GM23338 (cell line): ENCODE measurements around the gene PTPRR. TPM values are rescaled to one million over a fixed set of nuclear protein-coding genes. Genes with fewer than 3 reads are reported as not detected.

Experiments
- ATAC-seq: fragments of 200-7000 bp; cut with Tn5 transposase; 3 replicates; pipeline ENCODE4 v1.9.1; 2020
- DNase-seq: peaks from one replicate; pipeline ENCODE4 v3.0.0-alpha.2; 2015; ENCODE audit warnings: low spot score
- H2AFZ ChIP-seq: fragments of 200-600 bp; sonication (generic); 2 replicates; pipeline ENCODE4 v1.8.0; 2016; ENCODE audit warnings: antibody characterized with exemption, mild to moderate bottlenecking, moderate library complexity
- H3F3A ChIP-seq: fragments of 200-600 bp; sonication (generic); replicated peaks from 2 replicates; pipeline ENCODE4 v1.8.0; 2017; ENCODE audit warnings: antibody characterized with exemption, mixed run types, low read depth
- H3K27ac ChIP-seq: fragments of 200-600 bp; sonication (generic); 2 replicates; pipeline ENCODE4 v1.6.1; 2016; ENCODE audit warnings: low read depth
- H3K27me3 ChIP-seq: fragments of 200-600 bp; sonication (generic); 2 replicates; pipeline ENCODE4 v1.8.0; 2016; ENCODE audit warnings: mild to moderate bottlenecking, mixed run types, moderate library complexity; ENCODE audit not compliant: insufficient read depth
- H3K36me3 ChIP-seq: fragments of 200-600 bp; sonication (generic); 2 replicates; pipeline ENCODE4 v1.8.0; 2016; ENCODE audit warnings: mild to moderate bottlenecking; ENCODE audit not compliant: insufficient read depth
- H3K4me1 ChIP-seq: fragments of 200-600 bp; sonication (generic); 2 replicates; pipeline ENCODE4 v1.8.0; 2016; ENCODE audit warnings: mild to moderate bottlenecking, moderate library complexity; ENCODE audit not compliant: insufficient read depth
- H3K4me2 ChIP-seq: fragments of 200-600 bp; sonication (generic); 2 replicates; pipeline ENCODE4 v1.7.1; 2017; ENCODE audit warnings: mixed run types
- H3K4me3 ChIP-seq: fragments of 200-600 bp; sonication (generic); 2 replicates; pipeline ENCODE4 v1.6.1; 2016; ENCODE audit warnings: mixed run types
- H3K79me2 ChIP-seq: fragments of 200-600 bp; sonication (generic); replicated peaks from 2 replicates; pipeline ENCODE4 v1.8.0; 2017; ENCODE audit warnings: mild to moderate bottlenecking; ENCODE audit not compliant: insufficient read depth
- H3K9me2 ChIP-seq: fragments of 200-600 bp; sonication (generic); 2 replicates; pipeline ENCODE4 v1.8.0; 2017; ENCODE audit not compliant: insufficient read depth
- H4K20me1 ChIP-seq: fragments of 200-600 bp; sonication (generic); replicated peaks from 2 replicates; pipeline ENCODE4 v1.8.0; 2017; ENCODE audit warnings: mild to moderate bottlenecking; ENCODE audit not compliant: insufficient read depth
- H3K27ac Mint-ChIP-seq: 2 replicates; pipeline ENCODE4 v1.8.0; 2020; ENCODE audit warnings: inconsistent platforms, mild to moderate bottlenecking, moderate library complexity, mixed read lengths
- H3K27me3 Mint-ChIP-seq: 3 replicates; pipeline ENCODE4 v1.8.0; 2022; ENCODE audit warnings: low read depth, mild to moderate bottlenecking, moderate library complexity, mixed read lengths, inconsistent platforms; ENCODE audit not compliant: insufficient read depth, poor library complexity
- H3K36me3 Mint-ChIP-seq: 3 replicates; pipeline ENCODE4 v1.8.0; 2021; ENCODE audit warnings: low read depth, mild to moderate bottlenecking, inconsistent platforms, moderate library complexity, mixed read lengths
- H3K4me1 Mint-ChIP-seq: 3 replicates; pipeline ENCODE4 v1.8.0; 2020; ENCODE audit warnings: mild to moderate bottlenecking, inconsistent platforms, mixed read lengths
- H3K4me3 Mint-ChIP-seq: 3 replicates; pipeline ENCODE4 v1.8.0; 2021; ENCODE audit warnings: moderate library complexity, mild to moderate bottlenecking, inconsistent platforms, mixed read lengths
- H3K9me3 Mint-ChIP-seq: 3 replicates; pipeline ENCODE4 v1.8.0; 2020; ENCODE audit warnings: moderate library complexity, mild to moderate bottlenecking, inconsistent platforms, mixed read lengths
- CREB1 ChIP-seq: fragments of 250-450 bp; sonication (Bioruptor Pico); IDR thresholded peaks from 2 replicates; pipeline ENCODE4 v1.5.0; 2020; ENCODE audit warnings: low read depth, mild to moderate bottlenecking, moderate library complexity
- EZH2 ChIP-seq: fragments of 200-600 bp; sonication (generic); IDR thresholded peaks from one replicate; pipeline ENCODE4 v1.8.0; 2017; ENCODE audit warnings: antibody characterized with exemption, mild to moderate bottlenecking, low read depth; ENCODE audit not compliant: unreplicated experiment
- EZH2phosphoT487 ChIP-seq: fragments of 200-600 bp; sonication (generic); IDR thresholded peaks from one replicate; pipeline ENCODE4 v1.8.1; 2018; ENCODE audit warnings: antibody characterized with exemption; ENCODE audit not compliant: unreplicated experiment
- JUNB ChIP-seq: IDR thresholded peaks from one replicate; pipeline ENCODE4 v1.6.1; 2016; ENCODE audit warnings: antibody characterized with exemption; ENCODE audit not compliant: unreplicated experiment
- NANOG ChIP-seq: IDR thresholded peaks from 2 replicates; pipeline ENCODE4 v1.6.1; 2016; ENCODE audit warnings: antibody characterized with exemption, borderline replicate concordance
- POLR2AphosphoS5 ChIP-seq: IDR thresholded peaks from 2 replicates; pipeline ENCODE4 v1.6.1; 2016; ENCODE audit warnings: antibody characterized with exemption, low read depth
- STAT1 ChIP-seq: IDR thresholded peaks from one replicate; pipeline ENCODE4 v1.6.1; 2016; ENCODE audit warnings: antibody characterized with exemption; ENCODE audit not compliant: unreplicated experiment
- ZNF114 ChIP-seq: fragments of 250-450 bp; sonication (Bioruptor Pico); IDR thresholded peaks from 2 replicates; pipeline ENCODE4 v1.5.0; 2020; ENCODE audit warnings: mild to moderate bottlenecking, moderate library complexity
- ZNF331 ChIP-seq: fragments of 250-450 bp; sonication (Bioruptor Pico); IDR thresholded peaks from 2 replicates; pipeline ENCODE4 v1.5.0; 2020; ENCODE audit warnings: low read depth, mild to moderate bottlenecking, moderate library complexity
- polyA plus RNA-seq: library from polyadenylated mRNA; unstranded; fragments of >200 nt; fragmentation: Nextera tagmentation; extraction: Ambion mirVana; gene quantifications from 2 replicates; pipeline ENCODE4 v1.2.1, GENCODE V29; 2016
- total RNA-seq: library from RNA; depleted of rRNA; stranded (reverse); fragments of >200 nt; shearing (Covaris generic); gene quantifications from 2 replicates; pipeline ENCODE4 v1.2.3, GENCODE V29; 2014
- TF ChIP-seq, protein P1 (sequence below): IDR thresholded peaks from 2 replicates; pipeline ENCODE4 v1.6.1; 2016; ENCODE audit warnings: antibody characterized with exemption
- TF ChIP-seq, protein P2 (sequence below): fragments of 250-450 bp; sonication (Bioruptor Pico); IDR thresholded peaks from 2 replicates; pipeline ENCODE4 v1.5.0; 2020; ENCODE audit warnings: mild to moderate bottlenecking, moderate library complexity
- TF ChIP-seq, protein P3 (sequence below): IDR thresholded peaks from one replicate; pipeline ENCODE4 v1.6.1; 2018; ENCODE audit warnings: antibody characterized with exemption; ENCODE audit not compliant: unreplicated experiment
- TF ChIP-seq, protein P4 (sequence below), 2 experiments: fragments of 200-600 bp in 1 of 2; sonication (generic) in 1 of 2; conservative IDR thresholded peaks; 2 replicates each; pipeline versions ENCODE4 v1.5.1 to v1.6.1; 2016 to 2017; ENCODE audit warnings: antibody characterized with exemption in 2 of 2, low read depth in 2 of 2, mild to moderate bottlenecking in 2 of 2, moderate library complexity in 1 of 2

Gene PTPRR
- total and polyA plus RNA-seq, 2 experiments from 2014 or later = 0.26 to 0.76 TPM

DNA sequence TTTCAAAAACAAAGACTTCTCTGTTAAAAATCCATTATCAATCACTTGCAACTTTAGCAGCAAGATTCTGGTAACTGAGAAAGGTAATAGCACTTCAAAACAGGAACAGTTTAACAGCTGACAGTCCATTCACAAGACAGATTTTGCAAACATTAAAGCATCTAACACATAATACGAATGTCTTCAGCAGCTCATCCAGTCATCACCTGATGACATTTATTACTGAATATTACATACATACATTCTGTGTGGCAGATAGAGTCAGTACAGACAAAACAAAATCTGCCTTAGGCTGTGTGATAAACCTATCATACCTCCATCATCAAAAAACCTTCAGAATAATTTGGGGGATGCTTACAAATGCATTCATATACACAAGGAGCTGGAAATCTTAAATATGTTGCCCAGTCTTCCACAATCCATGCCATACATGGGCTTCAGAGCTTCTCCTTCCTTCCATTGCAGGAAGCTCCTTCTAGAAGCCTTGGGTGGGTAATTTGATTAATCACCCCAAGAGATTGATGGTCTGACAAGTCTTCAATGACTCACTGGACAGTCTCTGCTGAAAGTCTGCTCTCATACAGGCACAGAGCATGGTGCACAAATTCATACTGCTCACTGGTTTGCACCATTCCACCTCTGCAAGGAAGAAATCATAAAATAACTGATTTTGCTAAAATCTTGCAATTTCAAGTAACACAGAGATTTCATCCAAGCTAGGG, 281.7 kb downstream of the PTPRR start:
- Mint-ChIP-seq H3K27me3 (no peaks in the 10 kb centered on the region), H3K4me3 (no peak overlapping the region), H3K27ac (no peak overlapping the region), H3K4me1 (no peaks in the 10 kb centered on the region), H3K36me3 (no peaks in the 10 kb centered on the region), H3K9me3 (no peaks in the 10 kb centered on the region)
- no peaks in the 10 kb centered on the region for H3K36me3 ChIP-seq
- TF ChIP-seq EZH2 (no peak), STAT1 (no peak), ZNF114 (CRISPR knock-in tag) (no peak), POLR2AphosphoS5 (no peak), NANOG (no peak), JUNB (no peak), CREB1 (CRISPR knock-in tag) (no peak), EZH2phosphoT487 (no peak), ZNF331 (CRISPR knock-in tag) (no peak)
- TF ChIP-seq, protein P1, sequence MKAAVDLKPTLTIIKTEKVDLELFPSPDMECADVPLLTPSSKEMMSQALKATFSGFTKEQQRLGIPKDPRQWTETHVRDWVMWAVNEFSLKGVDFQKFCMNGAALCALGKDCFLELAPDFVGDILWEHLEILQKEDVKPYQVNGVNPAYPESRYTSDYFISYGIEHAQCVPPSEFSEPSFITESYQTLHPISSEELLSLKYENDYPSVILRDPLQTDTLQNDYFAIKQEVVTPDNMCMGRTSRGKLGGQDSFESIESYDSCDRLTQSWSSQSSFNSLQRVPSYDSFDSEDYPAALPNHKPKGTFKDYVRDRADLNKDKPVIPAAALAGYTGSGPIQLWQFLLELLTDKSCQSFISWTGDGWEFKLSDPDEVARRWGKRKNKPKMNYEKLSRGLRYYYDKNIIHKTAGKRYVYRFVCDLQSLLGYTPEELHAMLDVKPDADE = no peak
- TF ChIP-seq, protein P2, sequence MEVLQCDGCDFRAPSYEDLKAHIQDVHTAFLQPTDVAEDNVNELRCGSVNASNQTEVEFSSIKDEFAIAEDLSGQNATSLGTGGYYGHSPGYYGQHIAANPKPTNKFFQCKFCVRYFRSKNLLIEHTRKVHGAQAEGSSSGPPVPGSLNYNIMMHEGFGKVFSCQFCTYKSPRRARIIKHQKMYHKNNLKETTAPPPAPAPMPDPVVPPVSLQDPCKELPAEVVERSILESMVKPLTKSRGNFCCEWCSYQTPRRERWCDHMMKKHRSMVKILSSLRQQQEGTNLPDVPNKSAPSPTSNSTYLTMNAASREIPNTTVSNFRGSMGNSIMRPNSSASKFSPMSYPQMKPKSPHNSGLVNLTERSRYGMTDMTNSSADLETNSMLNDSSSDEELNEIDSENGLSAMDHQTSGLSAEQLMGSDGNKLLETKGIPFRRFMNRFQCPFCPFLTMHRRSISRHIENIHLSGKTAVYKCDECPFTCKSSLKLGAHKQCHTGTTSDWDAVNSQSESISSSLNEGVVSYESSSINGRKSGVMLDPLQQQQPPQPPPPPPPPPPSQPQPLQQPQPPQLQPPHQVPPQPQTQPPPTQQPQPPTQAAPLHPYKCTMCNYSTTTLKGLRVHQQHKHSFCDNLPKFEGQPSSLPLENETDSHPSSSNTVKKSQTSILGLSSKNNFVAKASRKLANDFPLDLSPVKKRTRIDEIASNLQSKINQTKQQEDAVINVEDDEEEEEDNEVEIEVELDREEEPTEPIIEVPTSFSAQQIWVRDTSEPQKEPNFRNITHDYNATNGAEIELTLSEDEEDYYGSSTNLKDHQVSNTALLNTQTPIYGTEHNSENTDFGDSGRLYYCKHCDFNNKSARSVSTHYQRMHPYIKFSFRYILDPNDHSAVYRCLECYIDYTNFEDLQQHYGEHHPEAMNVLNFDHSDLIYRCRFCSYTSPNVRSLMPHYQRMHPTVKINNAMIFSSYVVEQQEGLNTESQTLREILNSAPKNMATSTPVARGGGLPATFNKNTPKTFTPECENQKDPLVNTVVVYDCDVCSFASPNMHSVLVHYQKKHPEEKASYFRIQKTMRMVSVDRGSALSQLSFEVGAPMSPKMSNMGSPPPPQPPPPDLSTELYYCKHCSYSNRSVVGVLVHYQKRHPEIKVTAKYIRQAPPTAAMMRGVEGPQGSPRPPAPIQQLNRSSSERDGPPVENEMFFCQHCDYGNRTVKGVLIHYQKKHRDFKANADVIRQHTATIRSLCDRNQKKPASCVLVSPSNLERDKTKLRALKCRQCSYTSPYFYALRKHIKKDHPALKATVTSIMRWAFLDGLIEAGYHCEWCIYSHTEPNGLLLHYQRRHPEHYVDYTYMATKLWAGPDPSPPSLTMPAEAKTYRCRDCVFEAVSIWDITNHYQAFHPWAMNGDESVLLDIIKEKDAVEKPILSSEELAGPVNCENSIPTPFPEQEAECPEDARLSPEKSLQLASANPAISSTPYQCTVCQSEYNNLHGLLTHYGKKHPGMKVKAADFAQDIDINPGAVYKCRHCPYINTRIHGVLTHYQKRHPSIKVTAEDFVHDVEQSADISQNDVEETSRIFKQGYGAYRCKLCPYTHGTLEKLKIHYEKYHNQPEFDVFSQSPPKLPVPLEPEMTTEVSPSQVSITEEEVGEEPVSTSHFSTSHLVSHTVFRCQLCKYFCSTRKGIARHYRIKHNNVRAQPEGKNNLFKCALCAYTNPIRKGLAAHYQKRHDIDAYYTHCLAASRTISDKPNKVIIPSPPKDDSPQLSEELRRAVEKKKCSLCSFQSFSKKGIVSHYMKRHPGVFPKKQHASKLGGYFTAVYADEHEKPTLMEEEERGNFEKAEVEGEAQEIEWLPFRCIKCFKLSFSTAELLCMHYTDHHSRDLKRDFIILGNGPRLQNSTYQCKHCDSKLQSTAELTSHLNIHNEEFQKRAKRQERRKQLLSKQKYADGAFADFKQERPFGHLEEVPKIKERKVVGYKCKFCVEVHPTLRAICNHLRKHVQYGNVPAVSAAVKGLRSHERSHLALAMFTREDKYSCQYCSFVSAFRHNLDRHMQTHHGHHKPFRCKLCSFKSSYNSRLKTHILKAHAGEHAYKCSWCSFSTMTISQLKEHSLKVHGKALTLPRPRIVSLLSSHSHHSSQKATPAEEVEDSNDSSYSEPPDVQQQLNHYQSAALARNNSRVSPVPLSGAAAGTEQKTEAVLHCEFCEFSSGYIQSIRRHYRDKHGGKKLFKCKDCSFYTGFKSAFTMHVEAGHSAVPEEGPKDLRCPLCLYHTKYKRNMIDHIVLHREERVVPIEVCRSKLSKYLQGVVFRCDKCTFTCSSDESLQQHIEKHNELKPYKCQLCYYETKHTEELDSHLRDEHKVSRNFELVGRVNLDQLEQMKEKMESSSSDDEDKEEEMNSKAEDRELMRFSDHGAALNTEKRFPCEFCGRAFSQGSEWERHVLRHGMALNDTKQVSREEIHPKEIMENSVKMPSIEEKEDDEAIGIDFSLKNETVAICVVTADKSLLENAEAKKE (CRISPR knock-in tag) = no peak
- TF ChIP-seq, protein P3, sequence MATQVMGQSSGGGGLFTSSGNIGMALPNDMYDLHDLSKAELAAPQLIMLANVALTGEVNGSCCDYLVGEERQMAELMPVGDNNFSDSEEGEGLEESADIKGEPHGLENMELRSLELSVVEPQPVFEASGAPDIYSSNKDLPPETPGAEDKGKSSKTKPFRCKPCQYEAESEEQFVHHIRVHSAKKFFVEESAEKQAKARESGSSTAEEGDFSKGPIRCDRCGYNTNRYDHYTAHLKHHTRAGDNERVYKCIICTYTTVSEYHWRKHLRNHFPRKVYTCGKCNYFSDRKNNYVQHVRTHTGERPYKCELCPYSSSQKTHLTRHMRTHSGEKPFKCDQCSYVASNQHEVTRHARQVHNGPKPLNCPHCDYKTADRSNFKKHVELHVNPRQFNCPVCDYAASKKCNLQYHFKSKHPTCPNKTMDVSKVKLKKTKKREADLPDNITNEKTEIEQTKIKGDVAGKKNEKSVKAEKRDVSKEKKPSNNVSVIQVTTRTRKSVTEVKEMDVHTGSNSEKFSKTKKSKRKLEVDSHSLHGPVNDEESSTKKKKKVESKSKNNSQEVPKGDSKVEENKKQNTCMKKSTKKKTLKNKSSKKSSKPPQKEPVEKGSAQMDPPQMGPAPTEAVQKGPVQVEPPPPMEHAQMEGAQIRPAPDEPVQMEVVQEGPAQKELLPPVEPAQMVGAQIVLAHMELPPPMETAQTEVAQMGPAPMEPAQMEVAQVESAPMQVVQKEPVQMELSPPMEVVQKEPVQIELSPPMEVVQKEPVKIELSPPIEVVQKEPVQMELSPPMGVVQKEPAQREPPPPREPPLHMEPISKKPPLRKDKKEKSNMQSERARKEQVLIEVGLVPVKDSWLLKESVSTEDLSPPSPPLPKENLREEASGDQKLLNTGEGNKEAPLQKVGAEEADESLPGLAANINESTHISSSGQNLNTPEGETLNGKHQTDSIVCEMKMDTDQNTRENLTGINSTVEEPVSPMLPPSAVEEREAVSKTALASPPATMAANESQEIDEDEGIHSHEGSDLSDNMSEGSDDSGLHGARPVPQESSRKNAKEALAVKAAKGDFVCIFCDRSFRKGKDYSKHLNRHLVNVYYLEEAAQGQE = no peak
- TF ChIP-seq, protein P4, sequence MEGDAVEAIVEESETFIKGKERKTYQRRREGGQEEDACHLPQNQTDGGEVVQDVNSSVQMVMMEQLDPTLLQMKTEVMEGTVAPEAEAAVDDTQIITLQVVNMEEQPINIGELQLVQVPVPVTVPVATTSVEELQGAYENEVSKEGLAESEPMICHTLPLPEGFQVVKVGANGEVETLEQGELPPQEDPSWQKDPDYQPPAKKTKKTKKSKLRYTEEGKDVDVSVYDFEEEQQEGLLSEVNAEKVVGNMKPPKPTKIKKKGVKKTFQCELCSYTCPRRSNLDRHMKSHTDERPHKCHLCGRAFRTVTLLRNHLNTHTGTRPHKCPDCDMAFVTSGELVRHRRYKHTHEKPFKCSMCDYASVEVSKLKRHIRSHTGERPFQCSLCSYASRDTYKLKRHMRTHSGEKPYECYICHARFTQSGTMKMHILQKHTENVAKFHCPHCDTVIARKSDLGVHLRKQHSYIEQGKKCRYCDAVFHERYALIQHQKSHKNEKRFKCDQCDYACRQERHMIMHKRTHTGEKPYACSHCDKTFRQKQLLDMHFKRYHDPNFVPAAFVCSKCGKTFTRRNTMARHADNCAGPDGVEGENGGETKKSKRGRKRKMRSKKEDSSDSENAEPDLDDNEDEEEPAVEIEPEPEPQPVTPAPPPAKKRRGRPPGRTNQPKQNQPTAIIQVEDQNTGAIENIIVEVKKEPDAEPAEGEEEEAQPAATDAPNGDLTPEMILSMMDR (conservative IDR thresholded peaks at IDR 0.05; ENCODE audit: low read depth in 2 of 2) = no peak
- H4K20me1 ChIP-seq = no peaks in the 10 kb centered on the region
- H2AFZ ChIP-seq = no peak overlapping the region
- ATAC-seq (no peak), DNase-seq (no peak)
- no peaks in the 10 kb centered on the region for H3K79me2 ChIP-seq
- H3K27ac ChIP-seq = no peak overlapping the region
- H3K27me3 ChIP-seq = no peaks in the 10 kb centered on the region
- no peak overlapping the region for H3K4me3 ChIP-seq
- no peaks in the 10 kb centered on the region for H3F3A ChIP-seq
- no peak overlapping the region for H3K4me2 ChIP-seq
- H3K9me2 ChIP-seq = no peaks in the 10 kb centered on the region; the same call in 1 of the 2 replicates
- H3K4me1 ChIP-seq = no peaks in the 10 kb centered on the region
